ENCODE data around the gene ACTN1. TPM values are rescaled to one million over a fixed set of nuclear protein-coding genes. Genes with fewer than 3 reads are reported as not detected.

ACTN1 gene
- polyA plus RNA-seq, 1 of the 3 experiments (the other 2 are of a cell fraction), result 319 TPM

DNA sequence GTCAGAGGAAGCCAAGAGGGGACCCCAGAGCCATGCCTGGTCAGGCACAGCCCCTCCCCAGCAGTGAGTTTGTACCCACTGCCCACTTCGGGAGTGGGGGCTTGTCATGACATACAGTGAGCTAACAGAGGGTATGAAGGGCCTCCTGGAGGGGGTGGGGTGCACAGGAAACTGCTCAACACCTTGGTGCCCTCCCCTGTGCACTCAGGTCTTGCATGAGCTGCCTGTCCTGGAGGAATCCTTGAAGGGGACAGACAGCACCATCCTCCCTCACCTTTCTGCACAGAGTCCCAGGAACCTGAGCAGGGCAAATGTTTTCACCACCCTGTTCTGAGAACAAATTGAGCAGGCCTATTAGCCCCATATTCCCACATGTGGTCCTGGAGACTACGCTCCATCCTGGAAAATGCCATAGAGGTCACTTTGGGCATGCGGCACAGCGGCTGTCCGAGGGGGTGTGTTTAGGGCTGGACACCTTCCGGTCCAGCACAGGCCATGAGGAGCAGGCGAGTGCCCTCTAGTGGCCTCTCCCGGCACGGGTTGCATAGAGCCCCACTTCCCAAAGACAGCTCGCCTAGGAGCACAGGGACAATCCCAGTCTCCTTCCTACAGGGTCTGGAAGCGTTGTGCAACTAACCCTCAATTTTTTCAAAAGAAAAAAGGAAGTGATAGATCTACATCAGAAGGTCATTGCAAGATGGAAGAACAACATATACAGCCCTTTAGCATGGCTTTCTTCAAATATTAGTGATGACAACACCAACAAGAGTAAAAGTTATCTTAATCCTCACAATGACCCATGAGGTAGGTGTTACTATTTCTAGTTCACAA lies 154.4 kb downstream of the ACTN1 start:
- DNase-seq, result peak; percentile 86
- POLR2A ChIA-PET, result interaction anchor here (0.5 kb wide), 1 partner anchor 1172 kb away, joined by 3 read pairs; no protein-coding TSS in a partner anchor
- H3F3A ChIP-seq (replicated peaks; ENCODE audit: insufficient read depth), result peaks cover 4% of the 10 kb centered on the region

GRCh38 chr14:68824207-68824516 lies 154.9 kb downstream of the ACTN1 start:
- CTCF ChIA-PET, result interaction anchor here (0.8 to 15.3 kb wide), 17 partner anchors 8 to 989 kb away, joined by 3 to 232 read pairs (median 7); no protein-coding TSS in a partner anchor
- no peak overlapping the region for H3K9ac ChIP-seq
- H3K27me3 ChIP-seq (ENCODE audit: insufficient read depth), result no peaks in the 10 kb centered on the region
- H3K9me3 ChIP-seq, result no peaks in the 10 kb centered on the region
- H3K4me1 ChIP-seq (ENCODE audit: control insufficient read depth in 1 of 2, insufficient read depth in 2 of 2, low read depth in 1 of 2, low read length in 1 of 2), result peaks cover 0 to 5% of the 10 kb centered on the region in 2 experiments; a peak in 1 of 4 replicates
- no peak overlapping the region for H3K27ac ChIP-seq (ENCODE audit: low read depth in 2 of 2, low read length in 1 of 2)
- no peak overlapping the region for H2AFZ ChIP-seq (ENCODE audit: low read depth)
- TF ChIP-seq SIN3A (IDR thresholded peaks at IDR 0.05; ENCODE audit: borderline replicate concordance, low read depth, low read length), result no peak
- no peak for TF ChIP-seq IRF3 (IDR thresholded peaks at IDR 0.05; ENCODE audit: low read depth, low read length)
- TF ChIP-seq FOSL2 (IDR thresholded peaks at IDR 0.05; ENCODE audit: borderline replicate concordance, low read depth), result no peak
- no peak for TF ChIP-seq TAF1 (IDR thresholded peaks at IDR 0.05; ENCODE audit: borderline replicate concordance, low read depth, low read length)
- TF ChIP-seq USF1 (IDR thresholded peaks at IDR 0.05; ENCODE audit: borderline replicate concordance, low read depth), result no peak
- TF ChIP-seq RAD21 (IDR thresholded peaks at IDR 0.05; ENCODE audit: low read length), result no peak
- TF ChIP-seq YY1 (IDR thresholded peaks at IDR 0.05; ENCODE audit: low read depth), result no peak
- TF ChIP-seq POLR2AphosphoS5 (IDR thresholded peaks at IDR 0.05; ENCODE audit: low read depth, low read length), result no peak
- TF ChIP-seq CHD2 (IDR thresholded peaks at IDR 0.05; ENCODE audit: low read length, partially characterized antibody), result no peak
- no peak for TF ChIP-seq RFX5 (IDR thresholded peaks at IDR 0.05; ENCODE audit: low read length)
- no peak for TF ChIP-seq TCF12 (IDR thresholded peaks at IDR 0.05)
- WGBS (ENCODE audit: low lambda C conversion rate), result 100% methylated on average over 1 of the region's 1 CpG
- H3K4me3 ChIP-seq (ENCODE audit: low read depth in 2 of 2, low read length in 1 of 2), result no peak overlapping the region
- no peaks in the 10 kb centered on the region for H3K79me2 ChIP-seq (ENCODE audit: insufficient read depth)
- peaks cover 4% of the 10 kb centered on the region for H3F3A ChIP-seq (replicated peaks; ENCODE audit: insufficient read depth)
- DNase-seq, result no peak
- H3K36me3 ChIP-seq (replicated peaks in 1 of 2; ENCODE audit: control insufficient read depth in 1 of 2, insufficient read depth in 2 of 2, low read length in 1 of 2), result no peaks in the 10 kb centered on the region
- H3K9me2 ChIP-seq, result no peaks in the 10 kb centered on the region
- POLR2A ChIA-PET, result no interaction called here
- H3K4me2 ChIP-seq, result no peak overlapping the region
- no peaks in the 10 kb centered on the region for H4K20me1 ChIP-seq (ENCODE audit: insufficient read depth)

More for the DNA sequence above, 154.4 kb downstream of the ACTN1 start:
- H3K4me1 ChIP-seq (ENCODE audit: control insufficient read depth in 1 of 2, insufficient read depth in 2 of 2, low read depth in 1 of 2, low read length in 1 of 2), result peaks cover 0 to 5% of the 10 kb centered on the region in 2 experiments; a peak in 1 of 4 replicates
- no peaks in the 10 kb centered on the region for H3K9me2 ChIP-seq
- CTCF ChIA-PET, result interaction anchor here (0.5 to 15.3 kb wide), 31 partner anchors 8 to 1120 kb away, joined by 3 to 232 read pairs (median 4); no protein-coding TSS in a partner anchor
- no peaks in the 10 kb centered on the region for H3K79me2 ChIP-seq (ENCODE audit: insufficient read depth)
- H3K27ac ChIP-seq (ENCODE audit: low read depth in 2 of 2, low read length in 1 of 2), result no peak overlapping the region
- no peaks in the 10 kb centered on the region for H4K20me1 ChIP-seq (ENCODE audit: insufficient read depth)
- H3K9ac ChIP-seq, result no peak overlapping the region
- H3K4me3 ChIP-seq (ENCODE audit: low read depth in 2 of 2, low read length in 1 of 2), result no peak overlapping the region
- no peaks in the 10 kb centered on the region for H3K9me3 ChIP-seq
- 41% methylated on average over 9 of the region's 11 CpGs for WGBS (ENCODE audit: low lambda C conversion rate)
- H3K36me3 ChIP-seq (replicated peaks in 1 of 2; ENCODE audit: control insufficient read depth in 1 of 2, insufficient read depth in 2 of 2, low read length in 1 of 2), result no peaks in the 10 kb centered on the region
- TF ChIP-seq EZH2phosphoT487 (IDR thresholded peaks at IDR 0.05; ENCODE audit: borderline replicate concordance, low read depth) (no peak), SMC3 (IDR thresholded peaks at IDR 0.05; ENCODE audit: low read depth, low read length) (peak; percentile 59), MAX (IDR thresholded peaks at IDR 0.05; ENCODE audit: low read depth) (peak; percentile 66; the same call in 1 of the 2 replicates), GABPA (IDR thresholded peaks at IDR 0.05; ENCODE audit: low read depth) (peak; percentile 82), SIN3A (IDR thresholded peaks at IDR 0.05; ENCODE audit: borderline replicate concordance, low read depth, low read length) (no peak), TAF1 (IDR thresholded peaks at IDR 0.05; ENCODE audit: borderline replicate concordance, low read depth, low read length) (peak; percentile 18; the same call in 1 of the 2 replicates), NRF1 (IDR thresholded peaks at IDR 0.05; ENCODE audit: low read depth, low read length) (no peak), RAD21 (IDR thresholded peaks at IDR 0.05; ENCODE audit: low read length) (peak; percentile 66), IRF3 (IDR thresholded peaks at IDR 0.05; ENCODE audit: low read depth, low read length) (0 out of 2 replicates have a peak, but pooled peaks have one; percentile 26), POLR2AphosphoS5 (IDR thresholded peaks at IDR 0.05; ENCODE audit: low read depth, low read length) (no peak)
- TF ChIP-seq, protein P1, sequence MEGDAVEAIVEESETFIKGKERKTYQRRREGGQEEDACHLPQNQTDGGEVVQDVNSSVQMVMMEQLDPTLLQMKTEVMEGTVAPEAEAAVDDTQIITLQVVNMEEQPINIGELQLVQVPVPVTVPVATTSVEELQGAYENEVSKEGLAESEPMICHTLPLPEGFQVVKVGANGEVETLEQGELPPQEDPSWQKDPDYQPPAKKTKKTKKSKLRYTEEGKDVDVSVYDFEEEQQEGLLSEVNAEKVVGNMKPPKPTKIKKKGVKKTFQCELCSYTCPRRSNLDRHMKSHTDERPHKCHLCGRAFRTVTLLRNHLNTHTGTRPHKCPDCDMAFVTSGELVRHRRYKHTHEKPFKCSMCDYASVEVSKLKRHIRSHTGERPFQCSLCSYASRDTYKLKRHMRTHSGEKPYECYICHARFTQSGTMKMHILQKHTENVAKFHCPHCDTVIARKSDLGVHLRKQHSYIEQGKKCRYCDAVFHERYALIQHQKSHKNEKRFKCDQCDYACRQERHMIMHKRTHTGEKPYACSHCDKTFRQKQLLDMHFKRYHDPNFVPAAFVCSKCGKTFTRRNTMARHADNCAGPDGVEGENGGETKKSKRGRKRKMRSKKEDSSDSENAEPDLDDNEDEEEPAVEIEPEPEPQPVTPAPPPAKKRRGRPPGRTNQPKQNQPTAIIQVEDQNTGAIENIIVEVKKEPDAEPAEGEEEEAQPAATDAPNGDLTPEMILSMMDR (IDR thresholded peaks at IDR 0.05), result peak; percentile 82
- H2AFZ ChIP-seq (ENCODE audit: low read depth), result peak overlapping the region; percentile 42; the same call in 1 of the 2 replicates
- no peak overlapping the region for H3K4me2 ChIP-seq
- H3K27me3 ChIP-seq (ENCODE audit: insufficient read depth), result no peaks in the 10 kb centered on the region
